A673 (cell line): ENCODE results near the gene JMJD1C. TPM values are rescaled to one million over a fixed set of nuclear protein-coding genes. Genes with fewer than 3 reads are reported as not detected.

Experiments used
- BruUV-seq: library from RNA; stranded (reverse); fragments of 400-500 nt; replicated peaks from 2 replicates; lab custom pipeline; 2021; lab: Mats Ljungman, UMichigan
- CTCF ChIA-PET: fragments of 300-600 bp; sonication (Branson Sonifier 250); formaldehyde crosslinking; loops from one replicate; lab custom pipeline; 2022; ENCODE audit warnings: antibody characterized with exemption; lab: Charles Lee
- POLR2A ChIA-PET: fragments of 300-600 bp; sonication (Branson Sonifier 250); formaldehyde crosslinking; loops from one replicate; lab custom pipeline; 2022; ENCODE audit warnings: antibody characterized with exemption; ENCODE audit not compliant: low non-redundant PET; lab: Charles Lee
- DNase-seq: peaks from one replicate; pipeline ENCODE4 v3.0.0-alpha.2; 2015; ENCODE audit warnings: low spot score
- H3K27ac ChIP-seq: fragments of 200-600 bp; sonication (generic); 2 replicates; pipeline ENCODE4 v1.5.1; 2016; ENCODE audit warnings: mixed run types, low read depth, mild to moderate bottlenecking, mixed read lengths, antibody characterized with exemption, low read length; ENCODE audit not compliant: poor library complexity, severe bottlenecking
- H3K27me3 ChIP-seq: fragments of 200-600 bp; sonication (generic); replicated peaks from 2 replicates; pipeline ENCODE4 v1.6.1; 2017; ENCODE audit warnings: mixed run types, low read depth, mild to moderate bottlenecking, mixed read lengths, antibody characterized with exemption, low read length; ENCODE audit not compliant: insufficient read depth, poor library complexity
- H3K36me3 ChIP-seq: fragments of 200-600 bp; sonication (generic); 2 replicates; pipeline ENCODE4 v1.6.1; 2016; ENCODE audit warnings: mixed run types, mild to moderate bottlenecking, mixed read lengths, antibody characterized with exemption, low read length; ENCODE audit not compliant: insufficient read depth, poor library complexity, severe bottlenecking
- H3K4me1 ChIP-seq: fragments of 200-600 bp; sonication (generic); 2 replicates; pipeline ENCODE4 v1.6.1; 2017; ENCODE audit warnings: mixed run types, mild to moderate bottlenecking, mixed read lengths, antibody characterized with exemption, low read length; ENCODE audit not compliant: insufficient read depth, poor library complexity, severe bottlenecking
- H3K4me3 ChIP-seq: fragments of 200-600 bp; sonication (generic); 2 replicates; pipeline ENCODE4 v1.5.1; 2016; ENCODE audit warnings: low read depth, mixed run types, mild to moderate bottlenecking, mixed read lengths, low read length; ENCODE audit not compliant: poor library complexity, severe bottlenecking
- H3K9me3 ChIP-seq: fragments of 200-600 bp; sonication (generic); 2 replicates; pipeline ENCODE4 v1.6.1; 2016; ENCODE audit warnings: mixed run types, low read depth, mild to moderate bottlenecking, mixed read lengths, antibody characterized with exemption, low read length; ENCODE audit not compliant: poor library complexity, severe bottlenecking
- CTCF ChIP-seq: fragments of 300-800, 200-600 bp; sonication (generic); conservative IDR thresholded peaks from 2 replicates; pipeline ENCODE4 v1.5.1; 2017; ENCODE audit warnings: low read depth, mild to moderate bottlenecking, antibody characterized with exemption, low read length, moderate library complexity, mixed read lengths
- EZH2 ChIP-seq: fragments of 200-600 bp; sonication (generic); IDR thresholded peaks from 2 replicates; pipeline ENCODE4 v1.6.1; 2017; ENCODE audit warnings: borderline replicate concordance, low read depth, mild to moderate bottlenecking, mixed read lengths, antibody characterized with exemption, low read length; ENCODE audit not compliant: poor library complexity, severe bottlenecking
- intact Hi-C: fragments of 100-400 bp; cut with micrococcal nuclease; formaldehyde crosslinking; loops from one replicate; pipeline ENCODE4 v1.10.0; 2022; ENCODE audit not compliant: unreplicated experiment
- total RNA-seq: library from RNA; stranded (reverse); gene quantifications from 2 replicates; pipeline ENCODE4 v1.2.3, GENCODE V29; 2021

The JMJD1C gene
- total RNA-seq, 1 experiment from 2014 or later, result 71.4 TPM

GRCh38 chr10:63246356-63246755 lies 219.4 kb downstream of the JMJD1C start:
- CTCF ChIA-PET, result no interaction called here
- intact Hi-C loops, result no loop called here
- Histone ChIP-seq H3K36me3 (peaks cover 10% of the 10 kb centered on the region), H3K27ac (no peak overlapping the region), H3K4me3 (no peak overlapping the region), H3K9me3 (peaks cover 10% of the 10 kb centered on the region), H3K27me3 (no peaks in the 10 kb centered on the region), H3K4me1 (peaks cover 15% of the 10 kb centered on the region)
- no TSS peak for BruUV-seq
- POLR2A ChIA-PET, result no interaction called here
- TF ChIP-seq CTCF, result no peak
- DNase-seq, result no peak

- Histone ChIP-seq H3K4me1 (peaks cover 27% of the 10 kb centered on the region), H3K27ac (peak overlapping the region; percentile 20), H3K27me3 (no peaks in the 10 kb centered on the region), H3K9me3 (peaks cover 10% of the 10 kb centered on the region), H3K36me3 (peaks cover 9% of the 10 kb centered on the region), H3K4me3 (no peak overlapping the region)
- POLR2A ChIA-PET, result no interaction called here
- peak; percentile 68 for DNase-seq
- intact Hi-C loops, result no loop called here
- TF ChIP-seq CTCF, result no peak
- no peak for TF ChIP-seq EZH2
- CTCF ChIA-PET, result no interaction called here
- no TSS peak for BruUV-seq
Measured at GRCh38 chr10:63241841-63242281, 223.9 kb downstream of the JMJD1C start.

GRCh38 chr10:63240807-63241206 lies 225.0 kb downstream of the JMJD1C start:
- intact Hi-C loops, result no loop called here
- CTCF ChIA-PET, result no interaction called here

More at GRCh38 chr10:63240807-63241206, 225.0 kb downstream of the JMJD1C start:
- POLR2A ChIA-PET, result no interaction called here
- Histone ChIP-seq H3K4me1 (peaks cover 34% of the 10 kb centered on the region), H3K9me3 (peaks cover 2% of the 10 kb centered on the region), H3K27me3 (no peaks in the 10 kb centered on the region), H3K27ac (no peak overlapping the region), H3K4me3 (no peak overlapping the region), H3K36me3 (no peaks in the 10 kb centered on the region)
- no peak for TF ChIP-seq EZH2
- no peak for TF ChIP-seq CTCF
- DNase-seq, result no peak
- BruUV-seq, result no TSS peak
